OCI-M1 (cell line): Measurements from ENCODE around the gene GRK1.

Experiments used
- DNase-seq: peaks from one replicate; lab custom pipeline; 2025; lab: John Stamatoyannopoulos, UW

Gene GRK1

DNA sequence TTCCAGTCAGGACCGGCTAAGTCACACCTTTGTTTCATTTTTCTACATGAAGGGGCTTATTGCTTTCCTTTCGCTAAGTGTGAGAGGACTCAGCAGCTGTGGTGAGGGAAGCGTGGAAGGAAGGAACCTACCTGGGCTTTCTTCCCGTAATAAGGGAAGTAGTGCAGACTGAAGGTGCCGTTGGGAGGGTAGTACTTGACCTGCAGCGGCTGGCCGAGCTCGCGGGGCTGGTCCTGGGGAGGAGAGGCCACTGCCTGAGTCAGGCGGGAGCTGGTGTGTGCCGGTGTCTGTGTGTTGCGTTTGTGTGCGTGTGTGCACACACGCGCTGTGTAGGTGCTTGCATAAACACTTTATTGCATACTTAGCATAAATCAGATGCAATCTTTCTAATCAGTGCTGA, 16.7 kb upstream of the GRK1 start:
- DNase-seq = no peak

DNA sequence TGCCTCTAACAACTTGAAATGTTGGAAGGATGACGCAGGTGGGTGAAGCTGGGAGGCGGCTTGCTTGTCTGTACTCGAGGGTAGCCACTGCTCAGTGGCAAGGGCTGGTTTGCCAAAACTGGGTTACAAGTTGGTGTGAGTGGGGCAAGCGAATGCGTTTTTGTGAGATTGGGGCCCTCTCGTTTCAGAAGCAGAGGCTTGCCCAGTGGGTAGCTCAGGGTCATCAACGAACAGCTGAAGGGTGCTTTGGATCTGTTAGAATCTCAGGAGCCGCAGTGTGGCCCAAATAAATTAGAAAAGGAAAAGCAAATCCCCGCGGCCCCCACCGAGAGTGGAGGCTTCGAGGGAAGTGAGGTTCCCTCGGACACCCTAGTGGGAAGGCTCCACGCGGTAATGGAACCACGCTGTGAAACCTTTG, 16.3 kb upstream of the GRK1 start:
- no peak for DNase-seq

DNA sequence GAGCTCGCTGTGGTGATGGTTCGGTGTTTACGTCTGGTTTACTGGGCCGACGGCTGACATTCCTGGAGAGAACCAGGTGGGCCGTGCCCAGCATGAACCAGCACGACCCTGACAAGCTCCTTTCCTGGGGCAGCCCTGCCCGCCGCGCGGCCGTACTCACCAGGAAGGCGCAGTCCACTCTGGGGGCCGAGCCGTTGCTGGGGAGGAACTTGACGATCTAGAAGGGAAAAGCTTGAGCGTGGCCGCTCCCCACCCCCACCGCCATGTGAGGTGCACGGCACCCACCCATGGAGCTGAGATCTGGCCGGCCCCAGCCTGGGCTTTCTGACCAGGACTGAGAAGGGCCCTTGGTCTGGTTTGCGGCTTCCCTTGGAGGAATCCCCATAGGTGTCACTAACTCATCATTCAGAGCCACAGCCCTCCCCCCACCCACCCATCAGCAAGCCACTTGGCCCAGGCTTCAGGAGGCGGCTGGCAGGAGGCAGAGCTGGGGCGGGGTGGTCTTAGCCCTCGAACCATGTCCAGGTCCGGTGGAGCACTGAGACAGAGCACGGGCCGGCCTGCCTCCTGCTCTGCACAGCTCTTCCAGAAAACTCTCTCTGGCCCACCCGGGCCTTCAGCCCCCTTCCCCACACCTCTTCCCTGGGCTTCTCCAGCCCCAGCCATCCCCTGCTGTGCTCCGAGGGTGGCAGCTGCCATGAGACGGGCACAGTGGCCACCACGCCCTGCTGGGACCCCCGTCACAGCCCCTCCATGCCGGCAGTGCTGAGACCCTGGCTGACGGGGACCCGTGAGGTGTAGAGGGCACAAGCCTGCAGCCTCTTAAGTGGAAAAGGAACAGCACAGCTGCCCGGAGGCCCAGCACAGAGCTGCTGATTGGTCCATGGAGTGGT, 15.3 kb upstream of the GRK1 start:
- no peak for DNase-seq

DNA sequence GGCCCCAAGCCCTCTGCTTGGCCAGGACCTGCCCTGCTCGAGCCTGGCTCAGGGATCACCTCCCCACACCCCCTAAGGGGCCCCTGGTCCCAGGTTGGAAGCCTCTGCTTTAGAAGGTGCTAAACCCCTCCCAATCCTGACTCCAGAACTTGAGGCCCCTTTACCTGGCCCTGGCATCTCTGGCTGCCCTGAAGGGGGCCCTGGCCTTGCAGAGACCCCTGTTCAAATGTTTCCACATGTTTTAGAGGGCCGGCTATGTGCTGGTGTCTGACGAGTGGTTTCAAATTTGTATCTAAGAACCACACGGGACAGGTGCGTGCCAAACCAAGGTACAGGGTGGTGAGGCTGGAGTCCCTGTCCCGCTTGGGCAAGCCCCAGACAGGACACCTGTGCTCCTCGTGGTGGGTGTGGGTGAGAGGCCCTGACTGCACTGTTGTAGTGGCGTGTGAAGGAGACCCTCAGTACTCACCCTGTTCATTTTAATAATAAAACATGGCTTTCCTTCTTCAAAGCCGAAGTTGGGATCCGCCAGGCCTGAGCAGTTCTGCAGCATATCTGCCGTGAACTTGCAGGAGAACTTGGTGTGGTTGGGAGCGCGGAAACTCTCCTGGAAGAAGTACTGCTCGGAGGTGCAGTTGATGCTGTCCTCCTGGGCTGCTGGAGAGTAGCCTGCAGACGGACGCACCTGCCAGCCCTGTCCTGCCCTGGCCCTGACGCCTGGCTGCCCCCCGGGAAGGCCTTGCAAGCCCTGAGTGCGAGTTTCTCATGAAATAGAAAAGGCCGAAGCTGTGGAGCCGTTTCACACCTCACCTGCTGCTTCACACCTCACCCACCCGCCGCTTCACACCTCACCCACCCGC, 14.4 kb upstream of the GRK1 start:
- DNase-seq = no peak

DNA sequence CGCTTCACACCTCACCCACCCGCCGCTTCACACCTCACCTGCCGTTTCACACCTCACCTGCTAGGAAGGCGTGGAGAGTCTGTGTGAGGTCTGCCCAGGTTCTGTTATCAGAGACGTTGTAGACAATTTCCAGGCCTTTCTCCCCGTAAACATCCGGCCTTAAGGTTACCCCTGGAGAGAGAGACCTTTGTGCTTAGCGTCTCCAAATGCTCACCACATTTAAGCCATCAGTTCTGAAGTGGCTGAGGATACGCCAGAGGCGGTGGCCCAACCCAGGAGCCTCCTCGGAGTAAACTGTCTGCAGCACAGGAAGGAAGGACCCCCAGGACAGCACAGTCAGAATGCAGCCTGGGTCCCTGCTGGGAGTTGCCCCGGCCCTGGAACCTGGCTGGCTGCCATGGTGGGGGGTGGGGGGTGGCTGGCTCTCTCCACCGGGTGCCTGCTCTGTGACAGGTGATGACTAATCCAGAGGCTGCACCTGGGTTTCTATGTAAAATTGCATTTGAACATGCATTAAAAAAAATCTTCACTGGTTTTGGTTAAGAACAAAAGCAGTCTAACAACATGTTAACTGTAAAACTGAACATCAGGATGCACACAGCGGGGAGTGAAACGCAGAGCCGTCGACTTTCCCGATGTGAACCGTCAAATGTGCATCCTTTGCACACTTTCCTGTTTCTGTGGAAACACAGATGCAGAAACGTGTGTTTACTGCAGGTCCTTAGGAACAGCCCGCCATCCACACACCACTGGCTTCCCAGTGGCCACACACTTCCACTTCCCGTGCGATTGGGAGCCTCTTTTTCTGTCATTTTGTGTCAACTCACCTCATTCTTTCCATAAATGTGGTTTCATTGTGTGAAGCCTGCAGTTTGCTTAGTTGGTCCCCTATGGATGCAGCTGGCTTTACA, 13.5 kb upstream of the GRK1 start:
- DNase-seq = no peak

DNA sequence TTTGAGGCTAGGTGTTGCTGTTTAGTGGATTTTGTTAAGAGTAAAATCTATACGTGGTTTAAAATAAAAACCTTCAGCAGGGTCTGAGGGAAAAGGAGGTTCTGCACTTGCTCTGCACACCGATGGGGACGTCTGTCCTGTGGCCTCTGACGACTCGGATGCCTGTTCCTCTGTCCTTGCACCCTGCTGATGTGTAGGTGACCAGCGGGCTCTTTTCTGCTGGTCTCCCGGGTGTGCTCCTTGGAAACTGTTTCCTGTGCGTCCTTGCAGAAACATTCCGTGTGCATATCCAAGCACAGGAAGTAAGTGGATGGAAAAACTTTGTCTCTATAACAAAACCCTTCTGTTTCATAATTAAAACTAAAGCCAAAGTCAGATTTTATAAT, 12.9 kb upstream of the GRK1 start:
- no peak for DNase-seq

DNA sequence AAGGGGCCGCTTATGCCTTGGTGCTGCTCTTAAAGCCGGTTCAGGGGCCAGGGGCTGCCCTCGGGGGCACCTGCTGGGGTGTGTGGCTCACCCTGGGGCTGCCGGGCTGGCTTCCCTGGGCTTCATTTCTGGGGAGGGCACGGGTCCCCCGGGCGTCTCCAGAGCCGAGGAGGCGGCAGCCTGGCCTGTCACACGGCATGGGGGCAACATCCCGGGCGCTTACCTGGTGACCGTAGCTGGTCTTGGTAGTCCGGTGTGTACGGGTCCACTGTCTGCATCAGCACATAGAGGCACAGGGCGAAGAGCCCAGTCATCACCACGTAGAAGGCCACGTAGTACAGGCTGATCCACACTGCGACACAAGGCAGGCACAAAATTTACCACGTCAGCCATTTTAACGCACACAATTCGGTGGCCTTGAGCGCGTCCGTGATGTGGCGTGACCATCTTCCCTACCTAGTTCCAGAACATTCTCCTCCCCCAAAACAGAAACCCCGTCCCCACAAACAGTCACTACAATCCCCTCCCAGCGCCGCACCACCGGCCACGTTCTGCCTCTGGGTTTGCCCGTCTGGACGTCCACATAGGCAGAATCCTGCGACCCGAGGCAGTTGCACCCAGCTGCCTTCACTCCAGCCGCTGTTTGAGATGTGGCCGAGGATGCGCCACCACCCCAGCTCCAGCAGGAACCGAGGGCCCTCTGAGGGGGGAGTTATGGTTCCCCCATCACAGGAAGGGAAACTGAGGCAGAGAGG, 12.3 kb upstream of the GRK1 start:
- no peak for DNase-seq

DNA sequence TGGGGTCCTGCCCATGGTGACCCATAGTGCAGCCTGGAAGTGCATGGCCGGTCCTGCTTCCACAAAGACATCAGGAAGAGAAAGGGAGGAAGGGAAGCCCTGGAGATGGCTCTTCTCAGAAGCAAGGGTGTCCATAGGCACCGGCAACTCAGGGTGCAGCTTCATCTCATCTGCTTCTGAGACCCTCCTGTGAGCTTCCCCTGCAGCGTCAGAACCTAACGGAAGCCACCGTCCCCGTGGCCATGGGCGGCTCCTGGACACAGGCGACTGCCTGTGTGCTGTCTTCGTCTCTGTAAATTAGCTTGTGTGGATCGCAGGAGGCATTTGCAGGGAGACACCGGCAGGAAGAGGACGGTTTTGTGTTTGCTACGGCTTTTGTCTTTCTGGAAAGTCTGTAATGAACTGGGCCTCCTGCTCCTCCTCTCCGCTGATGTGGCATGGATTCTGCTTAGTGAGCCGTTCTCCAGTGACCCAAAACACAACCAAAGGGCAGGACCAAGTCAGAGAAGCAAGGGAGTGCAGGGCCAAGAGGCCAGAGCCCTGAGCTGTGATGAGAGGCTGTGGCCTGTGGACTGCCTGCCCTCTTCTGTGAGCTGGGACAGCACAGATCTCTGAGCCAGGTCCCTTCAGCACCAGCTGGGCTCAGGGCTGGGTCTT, 11.5 kb upstream of the GRK1 start:
- DNase-seq = no peak

DNA sequence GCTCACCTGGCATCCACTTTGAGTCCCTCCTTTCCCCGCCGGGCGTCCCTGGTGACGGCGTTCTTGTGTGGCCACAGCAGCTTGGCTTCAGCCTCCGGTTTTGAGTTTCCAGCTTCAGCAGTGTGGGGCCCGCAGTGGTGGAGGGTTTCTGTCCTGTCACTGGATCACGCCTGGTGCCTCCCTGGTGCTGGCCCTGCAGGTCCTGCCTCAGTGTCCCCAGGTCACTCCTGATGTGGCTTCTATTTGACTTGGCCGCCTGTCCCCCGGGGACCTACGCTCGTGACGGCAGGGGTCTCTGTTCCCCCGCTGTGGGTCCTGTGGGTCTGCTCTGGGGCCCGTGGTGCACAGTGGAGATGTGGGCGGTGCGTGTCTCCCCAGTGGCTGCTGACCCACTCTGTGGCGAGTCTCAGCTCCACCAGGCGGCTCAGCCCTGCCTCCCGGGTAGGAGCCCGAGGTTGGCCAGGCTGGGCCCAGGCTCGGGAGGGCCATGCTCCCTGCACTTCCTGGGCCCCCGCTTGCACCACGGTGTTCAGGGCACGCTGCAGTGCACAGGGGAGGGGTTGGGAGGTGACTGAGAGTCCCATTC, 10.9 kb upstream of the GRK1 start:
- DNase-seq = no peak

DNA sequence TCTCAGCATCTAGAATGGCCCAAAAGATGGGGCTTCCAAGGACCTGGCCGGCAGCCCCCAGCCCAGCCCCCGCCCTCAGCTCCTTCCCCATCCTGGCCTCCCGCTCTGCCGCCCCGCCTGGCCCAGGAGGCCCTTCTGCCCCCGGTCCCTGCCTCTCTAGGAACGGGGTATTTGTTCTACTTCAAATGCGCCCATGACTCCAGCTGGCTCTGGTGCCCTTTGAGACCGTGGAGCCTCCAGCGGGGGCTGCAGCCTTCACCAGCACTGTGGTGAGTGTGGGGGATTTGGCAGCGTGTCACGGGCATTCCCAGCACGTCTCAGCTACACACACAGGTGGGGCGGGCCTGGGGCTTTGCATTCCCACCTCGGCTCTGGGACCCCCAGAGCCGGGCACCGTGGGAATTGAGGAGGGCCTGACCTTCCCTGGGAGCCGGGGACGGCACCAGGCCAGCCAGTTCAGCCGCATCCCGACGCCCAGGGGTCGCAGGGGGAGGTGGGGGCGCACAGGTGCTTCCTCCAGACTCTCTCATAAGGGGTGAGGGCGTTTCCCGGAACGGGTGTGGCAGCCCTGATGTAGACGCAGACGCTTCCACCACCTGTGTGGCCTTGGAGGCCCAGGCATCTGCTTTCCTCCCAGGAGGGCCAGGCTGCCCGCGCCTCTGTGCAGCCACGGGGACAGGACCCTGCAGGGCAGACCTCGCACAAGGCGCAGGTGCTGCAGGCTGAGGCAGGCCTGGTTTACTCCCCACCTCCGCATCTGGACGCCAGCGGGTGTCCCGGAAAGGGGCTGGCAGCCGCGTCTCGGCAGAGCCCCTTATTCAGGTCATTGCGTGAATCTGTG, 10.0 kb upstream of the GRK1 start:
- DNase-seq = no peak

DNA sequence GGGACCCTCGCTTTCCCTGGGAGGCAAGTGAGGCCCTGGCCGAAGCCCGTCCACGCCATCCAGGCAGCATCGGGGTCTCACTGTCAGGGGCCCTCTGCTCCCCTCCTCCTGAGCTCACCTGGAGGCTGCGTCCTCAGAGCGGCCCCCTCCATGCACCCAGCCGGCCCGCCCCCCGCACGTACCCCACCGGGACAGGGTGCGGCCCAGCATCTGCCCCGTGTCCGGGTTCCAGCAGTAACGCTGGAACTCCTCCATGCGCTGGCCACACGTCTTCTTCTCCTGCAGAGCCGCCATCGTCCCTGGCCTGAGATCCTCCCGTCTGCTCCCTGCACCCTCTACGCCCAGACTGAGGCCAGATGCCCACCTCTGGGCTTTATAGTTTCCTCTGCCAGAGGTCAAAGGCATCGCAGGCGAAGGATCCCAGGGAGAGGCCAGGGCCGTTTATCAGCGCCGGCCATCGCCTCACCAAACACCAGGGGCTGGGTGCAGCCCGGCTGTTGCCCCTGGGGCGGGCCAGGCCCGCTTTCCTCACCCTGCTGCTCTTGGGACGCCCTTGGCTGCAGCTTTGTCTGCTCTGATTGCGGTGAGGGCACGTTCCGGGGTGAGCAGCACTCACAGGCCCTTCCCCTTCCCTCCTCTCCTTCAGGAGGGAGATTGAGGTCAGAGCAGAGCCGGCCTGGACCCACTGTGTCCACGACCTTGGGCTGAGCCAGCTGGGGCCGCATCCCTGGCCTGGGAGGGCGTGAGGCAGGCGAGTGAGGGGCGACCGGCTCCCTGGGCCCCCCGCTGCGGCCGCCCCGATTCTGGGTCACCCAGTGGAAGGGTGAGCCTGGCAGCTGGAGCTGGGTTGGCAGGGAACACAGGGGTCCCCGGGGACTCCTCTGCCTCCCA, 8.9 kb upstream of the GRK1 start, which contains the start of gene ATP4B:
Gene ATP4B, minus strand, starts transcription at position 348 of the 891 bp plus-strand sequence. Its CDS starts 54 bp downstream, at position 294.
- DNase-seq = no peak

DNA sequence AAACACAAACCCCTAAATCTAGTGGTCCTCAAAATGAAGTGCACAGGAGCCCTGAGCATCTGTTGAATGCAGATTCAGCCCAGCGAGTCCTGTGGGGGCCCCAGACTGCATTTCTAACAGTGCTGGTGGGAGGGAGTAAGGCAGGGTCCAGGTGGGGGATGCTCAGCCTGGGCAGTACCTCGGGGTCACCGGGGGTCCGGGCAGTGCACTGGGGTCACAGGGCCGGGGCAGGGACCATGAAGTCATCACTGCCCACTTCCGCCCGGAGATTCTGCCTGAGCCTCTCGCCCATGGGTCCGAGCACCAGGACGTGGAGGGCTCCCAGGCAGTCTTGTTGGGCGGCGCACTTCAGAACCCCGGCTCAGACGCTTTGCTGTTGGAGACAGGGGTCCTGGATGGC, 8.2 kb upstream of the GRK1 start:
- no peak for DNase-seq

DNA sequence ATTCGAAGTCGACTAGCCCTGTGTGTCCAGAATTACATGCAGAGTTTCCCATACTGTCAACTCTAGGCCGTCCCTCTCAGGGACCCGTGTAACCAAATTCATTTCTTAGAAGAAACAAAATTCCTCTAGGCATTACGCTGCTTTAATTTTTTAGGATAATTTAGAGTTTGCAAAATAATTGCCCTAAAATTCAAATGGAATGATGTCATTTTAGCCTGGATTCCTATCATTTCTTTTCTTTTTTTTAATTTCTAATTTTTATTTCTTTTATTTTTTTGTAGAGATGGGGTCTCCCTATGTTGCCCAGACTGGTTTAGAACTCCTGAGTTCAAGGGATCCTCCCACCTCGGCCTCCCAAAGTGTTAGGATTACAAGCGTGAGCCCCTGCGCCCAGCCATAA, 7.7 kb upstream of the GRK1 start:
- no peak for DNase-seq

DNA sequence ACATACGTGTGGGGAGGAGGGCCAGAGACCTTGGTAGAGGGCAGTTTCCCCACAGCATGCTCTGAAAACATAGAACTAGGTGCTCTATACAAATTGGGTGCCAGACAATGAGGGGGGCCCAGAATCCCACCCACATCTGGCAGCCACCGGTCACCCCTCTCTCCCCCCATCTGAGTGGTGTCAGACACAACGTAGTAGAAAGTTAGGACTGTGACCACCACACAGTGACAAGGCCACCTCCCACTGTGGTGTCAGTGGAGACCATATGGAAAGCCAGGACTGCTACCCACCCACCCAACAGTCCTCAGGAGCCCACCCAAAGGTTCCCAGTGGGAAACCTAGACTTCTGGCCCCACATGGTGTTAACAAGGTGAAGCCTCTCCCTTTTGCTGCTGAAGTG, 7.0 kb upstream of the GRK1 start:
- DNase-seq = no peak

DNA sequence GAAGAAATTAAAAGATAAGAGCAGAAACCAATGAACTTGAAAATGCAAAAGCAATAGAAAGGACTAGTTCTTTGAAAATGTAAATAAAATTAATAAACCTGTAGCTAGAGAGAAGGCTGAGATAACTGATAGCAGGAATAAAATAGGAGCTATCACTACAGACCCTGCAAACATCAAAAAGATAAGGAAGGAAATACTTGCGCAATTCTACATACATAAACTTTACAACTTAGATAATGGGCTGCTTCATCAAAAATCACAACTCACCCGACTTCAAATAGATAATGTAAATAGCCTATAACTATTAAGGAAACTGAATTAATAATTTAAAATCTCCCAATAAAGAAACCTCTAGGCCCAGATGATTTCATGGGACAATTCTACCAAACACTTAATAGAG, 5.5 kb upstream of the GRK1 start:
- no peak for DNase-seq

DNA sequence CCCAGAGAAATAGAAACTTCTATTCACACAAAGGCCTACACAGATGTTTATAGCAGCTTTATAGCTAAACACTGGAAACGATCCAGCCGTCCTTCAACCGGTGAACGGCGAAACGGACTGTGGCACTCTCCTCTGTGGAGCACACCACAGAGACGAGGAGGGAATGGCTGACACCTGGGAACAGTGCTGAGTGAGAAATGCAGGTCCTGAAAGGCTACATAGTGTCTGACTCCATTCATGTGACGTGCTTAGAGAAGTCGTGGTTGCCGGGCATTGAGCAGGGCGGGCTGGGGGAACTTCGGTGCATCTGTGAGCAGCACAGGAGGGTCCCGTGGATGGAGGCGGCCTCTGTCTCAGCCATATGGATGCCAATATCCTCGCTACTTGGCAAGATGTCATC, 3.1 kb upstream of the GRK1 start:
- no peak for DNase-seq

DNA sequence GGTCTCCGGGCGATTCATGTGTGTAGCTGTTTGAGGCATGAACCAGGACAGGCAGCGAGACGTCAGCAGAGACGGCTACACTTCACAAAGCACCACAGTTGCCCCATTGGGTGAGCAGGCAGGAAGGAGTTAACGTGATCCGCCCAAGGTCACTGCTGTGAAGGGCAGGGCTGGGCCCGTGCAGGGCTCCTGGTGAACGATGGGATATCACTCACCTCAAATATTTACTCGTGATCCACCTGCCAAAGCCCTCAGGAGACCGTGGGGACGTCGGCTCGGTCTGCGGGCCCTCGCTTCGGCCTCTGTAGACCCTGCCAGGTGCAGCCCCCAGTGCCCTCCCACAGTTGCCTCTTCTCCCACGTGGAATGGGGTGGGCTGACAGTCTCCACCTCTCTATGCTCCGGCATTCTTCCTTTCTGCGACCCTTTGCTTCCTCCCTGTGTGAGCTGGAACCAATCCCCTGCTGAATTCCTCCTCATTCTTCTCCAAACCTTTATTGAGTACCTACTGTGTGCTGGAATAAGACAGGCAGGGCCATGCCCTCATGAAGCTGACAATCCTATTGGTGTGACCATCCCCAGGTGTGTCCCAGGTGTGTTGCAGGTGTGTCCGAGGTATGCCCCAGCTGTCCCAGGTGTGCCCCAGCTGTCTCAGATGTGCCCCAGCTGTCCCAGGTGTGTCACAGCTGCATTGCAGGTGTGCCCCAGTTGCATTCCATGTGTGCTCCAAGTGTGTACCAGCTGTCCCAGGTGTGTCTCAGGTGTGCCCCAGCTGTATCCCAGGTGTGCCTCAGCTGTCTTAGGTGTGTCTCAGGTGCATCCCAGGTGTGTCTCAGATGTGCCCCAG, 2.0 kb upstream of the GRK1 start:
- no peak for DNase-seq
